HG02759 (cell line): ENCODE data around the gene TMEM116.
"Not testable (repeated sequence)": the region's sequence is repeated elsewhere in the genome, so short reads cannot be mapped to it uniquely, and the experiment has no call there.

ENCODE experiments used
- ATAC-seq: cut with Tn5 transposase; IDR thresholded peaks from one replicate; pipeline ENCODE4 v1.9.1; 2021; ENCODE audit warnings: mild to moderate bottlenecking, moderate library complexity; ENCODE audit not compliant: unreplicated experiment

Gene TMEM116

DNA sequence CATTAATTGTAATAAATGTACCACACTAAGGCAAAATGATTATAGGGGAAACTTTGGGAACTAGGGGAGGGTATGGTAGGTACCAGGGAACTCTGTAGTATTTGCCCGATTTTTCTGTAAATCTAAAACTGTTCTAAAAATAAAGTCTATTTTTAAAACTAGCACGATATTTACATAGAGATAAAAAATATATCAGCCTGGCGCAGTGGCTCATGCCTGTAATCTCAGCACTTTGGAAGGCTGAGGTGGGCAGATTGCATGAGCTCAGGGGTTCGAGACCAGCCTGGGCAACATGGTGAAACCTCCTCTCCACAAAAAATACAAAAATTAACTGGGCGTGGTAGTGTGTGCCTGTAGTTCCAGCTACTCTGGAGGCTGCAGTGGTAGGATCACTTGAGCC, 32.4 kb downstream of the TMEM116 start:
- ATAC-seq: no peak

DNA sequence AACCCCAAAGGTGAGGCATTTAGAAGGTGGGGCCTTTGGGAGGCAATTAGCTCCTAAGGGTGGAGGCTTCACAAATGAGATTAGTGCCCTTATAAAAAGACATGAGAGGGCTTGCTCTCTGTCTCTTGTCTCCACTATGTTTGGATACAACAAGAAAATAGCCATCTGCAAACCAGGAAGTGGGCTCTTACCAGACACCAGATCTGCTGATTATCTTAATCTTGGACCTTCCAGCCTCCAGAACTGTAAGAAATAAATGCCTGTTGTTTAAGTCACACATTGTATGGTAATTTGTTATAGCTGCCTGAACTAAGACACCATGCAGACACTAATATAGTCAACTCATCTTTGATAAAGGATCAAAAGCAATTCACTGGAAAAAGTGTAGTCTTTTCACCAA, 34.4 kb downstream of the TMEM116 start:
- ATAC-seq: no peak

DNA sequence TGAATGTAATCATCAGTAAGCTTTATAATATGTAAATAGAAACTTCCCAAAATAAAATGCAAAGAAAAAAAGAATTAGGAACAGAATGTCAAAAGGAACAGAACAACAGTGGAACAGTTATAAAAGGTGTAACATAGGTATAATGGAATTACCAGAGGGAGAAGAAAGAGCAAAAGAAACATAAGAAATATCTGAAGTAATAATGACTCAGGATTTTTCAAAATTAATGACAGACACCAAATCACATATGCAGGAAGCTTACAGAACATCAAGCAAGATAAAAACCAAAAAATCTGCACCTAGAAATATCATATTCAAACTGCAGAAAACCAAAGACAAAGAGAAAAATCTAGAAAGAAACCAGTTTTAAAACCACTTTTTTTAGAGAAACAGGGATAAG, 36.1 kb downstream of the TMEM116 start:
- no peak for ATAC-seq

GRCh38 chr12:111976291-111976690, 36.7 kb downstream of the TMEM116 start:
- no peak for ATAC-seq

- no peak for ATAC-seq
Measured at GRCh38 chr12:111975161-111975931, 37.6 kb downstream of the TMEM116 start.

DNA sequence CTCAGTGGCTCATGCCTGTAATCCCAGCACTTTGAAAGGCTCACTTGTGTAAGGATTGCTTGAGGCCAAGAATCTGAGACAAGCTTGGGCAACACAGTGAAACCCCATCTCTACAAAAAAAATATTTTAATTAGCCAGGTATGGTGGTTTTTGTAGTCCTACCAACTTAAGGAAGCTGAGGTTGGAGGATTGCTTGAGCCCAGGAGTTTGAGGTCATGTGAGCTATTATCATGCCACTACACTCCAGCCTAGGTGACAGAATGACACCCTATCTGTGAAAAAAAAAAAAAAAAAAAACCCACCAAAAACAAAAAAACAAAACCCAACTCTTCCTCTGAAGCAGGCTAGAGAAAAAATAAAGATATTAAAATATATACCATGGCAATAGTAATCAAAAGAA, 41.2 kb downstream of the TMEM116 start:
- ATAC-seq: no peak

GRCh38 chr12:111964935-111965334, 48.0 kb downstream of the TMEM116 start:
- ATAC-seq: no peak

- not testable (repeated sequence) for ATAC-seq
Measured at GRCh38 chr12:111959518-111959917, 53.4 kb downstream of the TMEM116 start.

- not testable (repeated sequence) for ATAC-seq
Measured at GRCh38 chr12:111957224-111957623, 55.7 kb downstream of the TMEM116 start.

- ATAC-seq: no peak
Measured at GRCh38 chr12:111954969-111955368, 58.0 kb downstream of the TMEM116 start.

GRCh38 chr12:111953455-111953854, 59.5 kb downstream of the TMEM116 start:
- ATAC-seq: no peak

- not testable (repeated sequence) for ATAC-seq
Measured at GRCh38 chr12:111952084-111952787, 60.7 kb downstream of the TMEM116 start.

GRCh38 chr12:111950961-111951676, 61.8 kb downstream of the TMEM116 start:
- ATAC-seq: not testable (repeated sequence)

GRCh38 chr12:111943929-111944328, 69.0 kb downstream of the TMEM116 start:
- no peak for ATAC-seq

DNA sequence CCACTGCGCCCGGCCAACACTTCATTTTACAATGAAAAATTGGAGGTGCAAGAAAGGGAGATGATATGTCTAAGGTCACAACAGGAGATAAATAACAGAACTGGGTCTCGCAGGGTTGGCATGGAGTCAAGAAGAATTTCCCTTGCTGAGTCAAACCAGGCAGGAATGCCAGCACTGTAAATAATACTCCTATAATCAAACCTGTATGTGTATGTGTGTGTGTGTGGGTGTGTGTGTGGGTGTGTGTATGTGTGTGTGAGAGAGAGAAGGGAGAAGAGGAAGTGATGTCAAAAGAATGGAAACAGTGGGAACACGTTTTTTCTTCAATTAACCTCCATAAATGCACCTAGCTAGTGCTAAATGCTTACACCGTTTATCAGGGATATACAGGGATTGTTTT, 70.4 kb downstream of the TMEM116 start:
- no peak for ATAC-seq

DNA sequence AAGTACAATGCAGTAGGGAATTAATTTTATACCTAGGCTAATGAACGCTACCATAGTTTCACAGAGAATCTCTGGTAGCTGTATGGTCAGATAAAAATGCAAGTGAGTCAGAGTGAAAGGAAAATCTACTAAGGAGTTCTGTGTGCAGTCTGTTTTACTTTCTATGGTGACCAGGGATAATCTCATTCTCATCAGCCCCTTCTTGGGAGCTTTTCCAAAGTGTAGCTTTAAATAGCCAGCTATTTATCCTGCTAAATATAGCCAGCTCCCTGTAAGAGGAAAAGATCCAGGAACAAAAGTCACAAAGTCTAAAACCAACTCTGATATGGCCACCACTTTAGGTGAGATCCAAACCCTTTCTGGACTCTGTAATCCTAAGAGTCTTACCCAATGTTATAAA, 75.5 kb downstream of the TMEM116 start:
- no peak for ATAC-seq

GRCh38 chr12:111936869-111937268, 76.1 kb downstream of the TMEM116 start:
- ATAC-seq: no peak

- no peak for ATAC-seq
Measured at GRCh38 chr12:111932241-111932640, 80.7 kb downstream of the TMEM116 start.

GRCh38 chr12:111927346-111927745, 85.6 kb downstream of the TMEM116 start:
- ATAC-seq: no peak

DNA sequence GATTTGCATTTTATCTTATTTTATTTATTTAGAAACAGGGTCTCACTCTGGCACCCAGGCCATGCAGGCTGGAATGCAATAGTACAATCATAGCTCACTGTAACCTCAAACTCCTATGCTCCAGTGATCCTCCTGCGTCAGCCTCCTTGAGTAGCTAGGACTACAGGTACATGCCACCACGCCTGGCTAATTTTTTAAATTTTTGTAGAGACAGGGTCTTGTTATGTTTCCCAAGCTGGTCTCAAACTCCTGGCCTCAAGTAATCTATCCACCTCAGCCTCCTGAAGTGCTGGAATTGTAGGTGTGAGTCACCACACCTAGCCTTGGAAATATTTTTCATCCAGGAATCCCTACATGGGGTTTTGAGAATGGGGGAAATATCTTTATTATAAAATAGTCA, 86.3 kb downstream of the TMEM116 start:
- ATAC-seq: no peak

DNA sequence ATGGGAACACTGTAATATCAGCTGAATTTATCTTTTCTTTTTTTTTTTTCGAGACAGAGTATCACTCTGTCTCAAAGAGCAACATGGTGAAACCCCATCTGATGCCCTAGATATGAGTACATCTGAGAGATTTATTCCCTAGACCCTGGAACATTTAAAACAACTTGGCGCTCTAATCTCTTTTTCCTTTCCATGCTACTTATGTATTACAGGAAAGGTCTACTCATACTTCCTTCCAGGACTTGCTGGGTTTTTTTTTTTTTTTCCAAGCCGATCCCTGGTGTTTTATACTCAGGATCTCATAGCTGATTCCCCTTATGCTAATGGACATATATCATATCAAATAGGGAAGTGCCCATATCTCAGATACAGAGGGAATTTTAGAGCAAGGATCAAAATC, 87.8 kb downstream of the TMEM116 start:
- no peak for ATAC-seq

DNA sequence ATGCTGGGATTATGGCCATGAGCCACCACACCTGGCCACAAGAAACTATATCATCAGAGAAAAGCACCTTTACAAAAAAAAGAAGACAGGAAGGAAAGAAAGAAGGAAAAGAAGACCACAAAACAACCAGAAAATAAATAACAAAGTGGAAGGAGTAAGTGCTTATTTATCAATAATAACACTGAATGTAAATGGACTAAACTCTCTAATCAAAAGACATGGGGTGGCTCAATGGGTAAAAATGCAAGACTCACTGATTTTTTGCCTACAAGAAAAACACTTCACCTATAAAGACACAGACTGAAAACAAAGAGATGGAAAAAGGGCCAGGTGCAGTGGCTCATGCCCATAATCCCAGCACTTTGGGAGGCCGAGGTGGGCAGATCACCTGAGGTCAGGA, 105.2 kb downstream of the TMEM116 start:
- ATAC-seq: no peak
